ENCODE measurements around the gene WDR75.

Gene WDR75

DNA sequence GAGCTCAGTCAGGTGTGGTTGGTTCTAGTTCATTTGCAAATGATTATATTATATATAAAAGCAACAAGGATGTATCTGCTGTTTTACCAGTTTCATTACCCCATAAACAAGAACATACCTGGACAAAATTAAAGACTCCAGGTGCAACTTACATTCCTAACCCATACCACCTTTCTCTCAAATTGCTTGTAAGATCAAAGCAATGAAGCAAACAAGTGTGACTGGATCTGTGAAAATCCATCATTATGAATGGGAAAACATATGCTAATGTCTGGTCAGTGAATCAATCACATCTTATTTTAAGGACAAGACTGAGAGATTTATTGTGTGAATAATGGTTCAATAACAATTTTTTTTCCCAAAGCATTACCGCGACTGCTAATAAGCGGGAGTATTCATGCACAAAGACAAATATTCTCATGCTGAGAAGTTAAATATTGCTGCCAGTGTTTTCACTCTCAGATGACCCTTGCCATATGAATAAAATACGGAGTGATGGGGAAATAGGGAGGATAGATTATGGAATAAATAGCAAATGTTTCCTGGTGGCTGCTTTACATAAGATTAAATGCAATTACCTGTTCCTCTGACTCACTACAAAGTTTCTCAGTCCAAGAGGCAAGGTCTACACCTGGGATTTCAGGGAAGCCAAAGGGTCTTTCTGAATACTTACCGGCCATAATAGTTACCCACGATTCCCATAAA lies 59.3 kb downstream of the WDR75 start:
- ATAC-seq (no peak), DNase-seq (no peak)

- ATAC-seq, result no peak
- no peak for DNase-seq
Measured at GRCh38 chr2:189501487-189501886, 60.2 kb downstream of the WDR75 start.

GRCh38 chr2:189502714-189503113 lies 61.4 kb downstream of the WDR75 start:
- DNase-seq (no peak), ATAC-seq (no peak)

DNA sequence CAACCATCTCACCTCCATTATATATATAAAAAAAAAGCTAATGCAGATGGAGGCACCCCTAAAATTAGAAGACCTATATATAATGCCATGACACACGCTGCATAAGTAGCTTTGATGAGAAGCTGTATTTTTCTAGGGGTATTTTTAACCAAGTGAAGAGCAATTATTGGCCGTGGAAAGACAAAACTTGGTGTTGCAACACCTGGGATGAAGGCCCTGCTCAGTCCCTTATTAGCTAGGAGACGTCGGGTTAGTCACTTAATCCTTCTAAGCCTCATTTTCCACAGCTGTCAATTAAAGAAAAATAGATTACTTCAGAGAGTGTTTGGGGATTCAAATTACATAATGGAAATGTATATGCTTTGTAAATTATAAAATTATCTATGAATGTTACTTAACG lies 63.0 kb downstream of the WDR75 start:
- no peak for ATAC-seq

GRCh38 chr2:189505492-189505891 lies 64.2 kb downstream of the WDR75 start:
- DNase-seq, result no peak
- no peak for ATAC-seq

More for the DNA sequence above, 63.0 kb downstream of the WDR75 start:
- no peak for DNase-seq

GRCh38 chr2:189506514-189506976 lies 65.3 kb downstream of the WDR75 start:
- ATAC-seq (peak; percentile 98), DNase-seq (no peak)

GRCh38 chr2:189511210-189511959 lies 70.1 kb downstream of the WDR75 start:
- DNase-seq (no peak), ATAC-seq (no peak)

GRCh38 chr2:189511960-189512319 lies 70.7 kb downstream of the WDR75 start:
- no peak for ATAC-seq
- DNase-seq, result no peak

GRCh38 chr2:189512879-189513278 lies 71.6 kb downstream of the WDR75 start:
- no peak for DNase-seq
- no peak for ATAC-seq

DNA sequence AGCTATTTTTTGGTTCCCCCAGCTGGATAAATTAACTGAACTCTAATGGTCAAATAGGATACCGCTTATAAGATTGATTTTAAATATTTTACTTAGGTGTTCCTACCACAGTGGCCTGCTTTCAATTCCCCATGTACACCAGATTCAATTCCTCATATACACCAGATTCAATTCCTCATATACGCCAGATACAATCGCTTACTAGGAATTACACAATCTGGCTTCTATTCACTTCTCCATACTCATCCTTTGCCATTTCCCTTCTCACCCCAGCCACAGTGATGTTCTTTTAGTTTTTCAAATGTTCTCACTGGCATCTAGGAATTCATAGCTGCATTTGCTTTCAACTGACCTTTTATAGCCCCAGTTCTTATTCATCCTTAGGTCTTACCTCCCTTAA lies 72.8 kb downstream of the WDR75 start:
- DNase-seq (no peak), ATAC-seq (no peak)

GRCh38 chr2:189515264-189515663 lies 74.0 kb downstream of the WDR75 start:
- DNase-seq (no peak), ATAC-seq (no peak)

DNA sequence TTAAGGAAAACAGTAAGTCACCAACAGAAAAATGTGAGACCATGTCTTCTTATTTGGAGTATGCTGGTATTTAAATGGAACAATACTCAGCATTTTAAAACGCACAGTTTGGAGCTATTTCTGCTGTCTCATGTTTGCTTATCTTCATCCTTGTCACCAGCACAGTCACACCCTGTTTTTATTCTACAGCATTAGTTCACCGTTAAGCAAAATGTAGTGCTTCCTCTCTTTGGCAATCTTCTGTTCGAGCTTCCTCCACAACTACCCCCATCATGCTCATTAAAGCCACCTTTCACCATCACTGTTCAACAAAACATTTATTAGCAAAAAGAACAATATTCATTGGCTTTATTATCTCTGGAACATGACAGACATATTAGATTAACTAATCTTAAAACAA lies 75.3 kb downstream of the WDR75 start:
- no peak for ATAC-seq
- no peak for DNase-seq

- DNase-seq (no peak), ATAC-seq (no peak)
Measured at GRCh38 chr2:189517847-189518535, 76.7 kb downstream of the WDR75 start.

- ATAC-seq, result no peak
Measured at GRCh38 chr2:189519631-189520387, 78.5 kb downstream of the WDR75 start.

GRCh38 chr2:189521699-189522434 lies 80.6 kb downstream of the WDR75 start:
- no peak for ATAC-seq
- DNase-seq, result no peak

More at GRCh38 chr2:189519631-189520387, 78.5 kb downstream of the WDR75 start:
- DNase-seq, result no peak

GRCh38 chr2:189522435-189523151 lies 81.3 kb downstream of the WDR75 start:
- ATAC-seq (no peak), DNase-seq (no peak)

DNA sequence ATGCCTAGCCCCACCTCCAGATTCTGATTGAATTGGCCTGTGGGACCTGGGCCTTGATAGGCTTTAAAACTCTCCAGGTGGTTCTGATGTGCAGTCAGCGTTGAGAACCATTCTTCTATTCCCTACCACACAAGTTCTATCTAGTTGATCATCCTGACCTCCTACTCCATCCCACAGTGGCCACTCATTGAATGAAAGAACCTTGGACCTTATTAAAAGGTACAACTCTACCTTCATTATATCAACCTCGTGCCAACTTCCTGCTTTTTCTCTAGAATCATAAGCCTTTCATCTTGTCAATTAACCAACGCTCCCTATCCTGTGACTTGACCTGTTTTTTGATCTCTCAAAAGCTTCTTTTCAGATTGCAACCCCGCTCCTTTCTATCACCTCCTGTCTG lies 83.5 kb downstream of the WDR75 start:
- ATAC-seq, result no peak
- DNase-seq, result no peak
